Gastrocnemius medialis (tissue), 4 donors: ENCODE measurements around the gene CRYL1.

Experiments
- POLR2A ChIP-seq, 2 donors: fragments of 450-650 bp; IDR thresholded peaks; one replicate each; pipeline ENCODE4 v1.6.1; 2017; ENCODE audit warnings: antibody characterized with exemption in 2 of 2, mild to moderate bottlenecking in 2 of 2, moderate library complexity in 2 of 2
- TF ChIP-seq, protein P1 (sequence below), 5 experiments: fragments of 450-650 bp in 3 of 5; fragments of 200-600 bp in 2 of 5; sonication (generic) in 2 of 5; IDR thresholded peaks in 4 of 5; conservative IDR thresholded peaks in 1 of 5; 1 replicate in 4 of 5; 2 replicates in 1 of 5; pipeline ENCODE4 v1.5.1; 2016 to 2019; ENCODE audit warnings: antibody characterized with exemption in 5 of 5, mild to moderate bottlenecking in 3 of 5, moderate library complexity in 3 of 5

DNA sequence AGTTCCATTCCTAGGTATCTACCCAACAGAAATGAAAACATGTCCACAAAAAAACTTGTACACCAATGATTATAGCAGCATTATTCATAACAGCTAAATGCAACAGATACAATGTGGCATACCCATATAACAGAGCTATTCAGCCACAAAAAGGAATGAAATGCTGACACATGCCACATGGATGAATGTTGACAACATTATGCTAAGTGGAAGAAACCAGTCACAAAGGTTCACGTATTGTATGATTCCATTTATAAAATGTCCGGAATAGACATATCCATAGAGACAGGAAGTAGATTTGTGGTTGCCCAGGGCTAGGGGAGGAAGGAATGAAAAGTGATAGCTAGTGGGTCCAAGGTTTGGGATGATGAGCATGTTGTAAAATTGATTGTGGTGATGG lies 10.8 kb downstream of the CRYL1 start:
- TF ChIP-seq, protein P1, sequence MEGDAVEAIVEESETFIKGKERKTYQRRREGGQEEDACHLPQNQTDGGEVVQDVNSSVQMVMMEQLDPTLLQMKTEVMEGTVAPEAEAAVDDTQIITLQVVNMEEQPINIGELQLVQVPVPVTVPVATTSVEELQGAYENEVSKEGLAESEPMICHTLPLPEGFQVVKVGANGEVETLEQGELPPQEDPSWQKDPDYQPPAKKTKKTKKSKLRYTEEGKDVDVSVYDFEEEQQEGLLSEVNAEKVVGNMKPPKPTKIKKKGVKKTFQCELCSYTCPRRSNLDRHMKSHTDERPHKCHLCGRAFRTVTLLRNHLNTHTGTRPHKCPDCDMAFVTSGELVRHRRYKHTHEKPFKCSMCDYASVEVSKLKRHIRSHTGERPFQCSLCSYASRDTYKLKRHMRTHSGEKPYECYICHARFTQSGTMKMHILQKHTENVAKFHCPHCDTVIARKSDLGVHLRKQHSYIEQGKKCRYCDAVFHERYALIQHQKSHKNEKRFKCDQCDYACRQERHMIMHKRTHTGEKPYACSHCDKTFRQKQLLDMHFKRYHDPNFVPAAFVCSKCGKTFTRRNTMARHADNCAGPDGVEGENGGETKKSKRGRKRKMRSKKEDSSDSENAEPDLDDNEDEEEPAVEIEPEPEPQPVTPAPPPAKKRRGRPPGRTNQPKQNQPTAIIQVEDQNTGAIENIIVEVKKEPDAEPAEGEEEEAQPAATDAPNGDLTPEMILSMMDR (IDR thresholded peaks at IDR 0.05 in 4 of 5, conservative IDR thresholded peaks at IDR 0.05 in 1 of 5), result no peak
- no peak for TF ChIP-seq POLR2A (IDR thresholded peaks at IDR 0.05)
